AG10803 (cell line): ENCODE data around the gene CNR2.
A peak's percentile ranks its signal among the peaks of the same experiment; 100 is the strongest.

Experiments used
- DNase-seq: peaks from one replicate; pipeline ENCODE4 v3.0.0; 2010; ENCODE audit warnings: low read depth
- H3K4me3 ChIP-seq: 2 replicates; pipeline ENCODE4 v1.5.1; 2011; ENCODE audit warnings: mild to moderate bottlenecking, low read length, control low read depth
- CTCF ChIP-seq: conservative IDR thresholded peaks from 2 replicates; pipeline ENCODE4 v1.5.1; 2011; ENCODE audit warnings: mild to moderate bottlenecking, low read length, control low read depth, inconsistent platforms

The CNR2 gene

GRCh38 chr1:23825762-23826522, 87.2 kb downstream of the CNR2 start:
- DNase-seq: no peak
- TF ChIP-seq CTCF: no peak
- H3K4me3 ChIP-seq: peak overlapping the region; percentile 98

GRCh38 chr1:23825076-23825761, 87.9 kb downstream of the CNR2 start, which contains the start of gene HMGCL:
TSS of gene HMGCL (minus strand) at chr1:23825429. CDS start at chr1:23825415, 14 bp downstream.
- peak within 1 kb of the TSS; percentile 98 for H3K4me3 ChIP-seq
- peak; percentile 87 for DNase-seq
- no peak for TF ChIP-seq CTCF

- TF ChIP-seq CTCF: no peak
- peak overlapping the region; percentile 98 for H3K4me3 ChIP-seq
- DNase-seq: no peak
Observed at GRCh38 chr1:23824711-23825075, 88.5 kb downstream of the CNR2 start.

GRCh38 chr1:23823767-23824166, 89.4 kb downstream of the CNR2 start:
- no peak overlapping the region for H3K4me3 ChIP-seq
- TF ChIP-seq CTCF: no peak
- no peak for DNase-seq
